NCI-H1694 treated with DMSO at 0.1 percent for 48 hours (cell line): ENCODE measurements around the gene SERINC5.
"Not testable (repeated sequence)": the region's sequence is repeated elsewhere in the genome, so short reads cannot be mapped to it uniquely, and the experiment has no call there.

Experiments
- DNase-seq: peaks from one replicate; lab custom pipeline; 2025; lab: John Stamatoyannopoulos, UW

SERINC5 gene

DNA sequence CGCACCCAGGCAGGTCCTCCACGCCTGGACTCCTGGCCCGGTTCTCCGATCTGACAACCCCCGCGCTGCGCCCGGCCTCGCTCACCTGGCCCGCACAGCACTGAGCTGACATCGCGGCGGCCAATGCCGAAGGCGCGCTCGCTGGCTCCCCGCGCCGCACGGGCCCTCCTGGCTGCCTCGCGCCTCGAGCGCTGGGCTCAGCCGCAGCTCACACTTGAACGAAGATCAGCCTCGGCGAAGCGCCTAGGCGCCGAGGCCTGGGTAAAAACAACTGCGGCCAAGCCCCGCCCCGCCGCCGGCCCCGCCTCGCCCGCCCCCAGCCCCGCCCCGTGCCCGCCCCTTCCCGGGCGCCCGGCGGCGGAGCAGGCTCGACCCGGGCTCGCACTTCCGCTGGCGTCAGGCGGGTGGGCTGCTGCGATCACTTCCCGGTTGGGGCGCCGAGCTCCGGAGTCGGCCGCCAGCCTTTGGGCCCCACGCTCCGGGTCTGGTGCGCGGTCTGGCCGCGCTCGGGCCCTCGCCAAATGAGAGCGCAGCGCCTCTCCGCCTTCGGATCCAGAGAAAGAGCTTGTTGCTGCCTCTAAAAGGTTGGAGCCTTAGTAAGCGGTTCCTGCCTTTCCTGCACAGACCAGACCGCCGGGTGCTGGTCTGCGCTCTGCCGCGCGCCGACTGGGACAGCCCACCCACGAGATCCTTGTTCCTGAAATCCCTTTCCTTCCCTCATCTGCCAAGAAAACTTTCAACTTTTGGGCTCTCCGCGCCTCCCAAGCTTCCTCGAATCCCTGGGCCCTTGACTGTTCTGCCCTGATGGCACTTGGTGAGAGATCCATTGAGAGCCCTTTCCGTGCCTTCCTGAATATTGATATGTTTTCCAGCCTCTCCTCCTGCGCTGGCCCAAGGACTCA, at the start of gene SERINC5:
SERINC5 (minus strand) TSS at position 238 of the 902 bp plus-strand sequence; CDS start at position 112, 126 bp downstream.
- DNase-seq: peak; percentile 83

DNA sequence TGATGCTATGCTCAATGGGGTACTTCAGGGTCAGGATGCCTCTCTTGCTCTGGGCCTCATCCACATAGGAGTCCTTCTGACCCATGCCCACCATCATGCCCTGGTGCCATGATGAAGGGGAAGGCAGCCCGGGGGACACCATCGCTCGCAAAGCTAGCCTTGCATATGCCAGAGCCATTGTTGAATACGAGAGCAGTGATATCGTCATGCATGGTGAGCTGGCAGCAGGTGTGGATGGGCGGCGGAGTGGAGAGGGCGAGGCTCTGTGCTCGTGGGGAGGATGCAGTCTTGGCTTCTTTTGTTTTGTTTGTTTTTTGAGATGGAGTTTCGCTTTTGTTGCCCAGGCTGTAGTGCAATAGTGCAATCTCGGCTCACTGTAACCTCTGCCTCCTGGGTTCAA, 46.8 kb upstream of the SERINC5 start:
- DNase-seq: no peak

DNA sequence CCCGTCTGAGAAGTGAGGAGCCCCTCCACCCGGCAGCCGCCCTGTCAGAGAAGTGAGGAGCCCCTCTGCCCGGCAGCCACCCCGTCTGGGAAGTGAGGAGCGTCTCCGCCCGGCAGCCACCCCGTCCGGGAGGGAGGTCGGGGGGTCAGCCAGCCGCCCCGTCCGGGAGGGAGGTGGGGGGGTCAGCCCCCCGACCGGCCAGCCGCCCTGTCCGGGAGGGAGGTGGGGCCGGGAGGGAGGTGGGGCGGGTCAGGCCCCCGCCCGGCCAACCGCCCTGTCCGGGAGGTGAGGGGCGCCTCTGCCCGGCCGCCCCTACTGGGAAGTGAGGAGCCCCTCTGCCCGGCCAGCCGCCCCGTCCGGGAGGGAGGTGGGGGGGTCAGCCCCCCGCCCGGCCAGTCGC, 45.5 kb upstream of the SERINC5 start:
- DNase-seq: not testable (repeated sequence)

DNA sequence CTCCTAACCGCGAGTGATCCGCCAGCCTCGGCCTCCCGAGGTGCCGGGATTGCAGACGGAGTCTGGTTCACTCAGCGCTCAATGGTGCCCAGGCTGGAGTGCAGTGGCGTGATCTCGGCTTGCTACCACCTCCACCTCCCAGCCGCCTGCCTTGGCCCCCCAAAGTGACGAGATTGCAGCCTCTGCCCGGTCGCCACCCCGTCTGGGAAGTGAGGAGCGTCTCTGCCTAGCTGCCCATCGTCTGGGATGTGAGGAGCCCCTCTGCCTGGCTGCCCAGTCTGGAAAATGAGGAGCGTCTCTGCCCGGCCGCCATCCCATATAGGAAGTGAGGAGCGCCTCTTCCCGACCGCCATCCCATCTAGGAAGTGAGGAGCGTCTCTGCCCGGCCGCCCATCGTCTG, 44.9 kb upstream of the SERINC5 start:
- not testable (repeated sequence) for DNase-seq

DNA sequence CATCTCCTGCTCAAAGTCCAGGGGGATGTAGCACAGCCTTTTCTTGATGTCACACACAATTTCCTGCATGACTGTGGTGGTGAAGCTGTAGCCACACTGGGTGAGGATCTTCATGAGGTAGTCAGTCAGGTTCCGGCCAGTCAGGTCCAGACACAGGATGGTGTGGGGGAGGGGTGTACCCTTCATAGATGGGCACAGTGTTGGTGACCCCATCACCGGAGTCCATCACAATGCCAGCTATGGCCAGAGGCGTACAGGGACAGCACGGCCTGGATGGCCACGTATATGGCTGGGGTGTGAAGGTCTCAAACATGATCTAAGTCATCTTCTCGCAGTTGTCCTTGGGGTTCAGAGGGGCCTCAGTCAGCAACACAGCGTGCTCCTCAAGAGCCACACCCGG, 44.3 kb upstream of the SERINC5 start:
- DNase-seq: no peak

DNA sequence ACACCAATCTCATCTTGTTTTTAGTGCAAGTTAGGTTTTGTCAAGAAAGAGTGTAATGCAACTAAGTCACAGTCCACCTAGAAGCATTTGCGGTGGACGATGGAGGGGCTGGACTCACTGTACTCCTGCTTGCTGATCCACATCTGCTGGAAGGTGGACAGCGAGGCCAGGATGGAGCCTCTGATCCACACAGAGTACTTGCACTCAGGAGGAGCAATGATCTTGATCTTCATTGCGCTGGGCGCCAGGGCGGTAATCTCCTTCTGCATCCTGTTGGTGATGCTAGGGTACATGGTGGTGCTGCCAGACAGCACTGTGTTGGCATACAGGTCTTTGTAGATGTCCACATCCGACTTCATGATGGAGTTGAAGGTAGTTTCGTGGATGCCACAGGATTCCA, 43.8 kb upstream of the SERINC5 start:
- DNase-seq: no peak

DNA sequence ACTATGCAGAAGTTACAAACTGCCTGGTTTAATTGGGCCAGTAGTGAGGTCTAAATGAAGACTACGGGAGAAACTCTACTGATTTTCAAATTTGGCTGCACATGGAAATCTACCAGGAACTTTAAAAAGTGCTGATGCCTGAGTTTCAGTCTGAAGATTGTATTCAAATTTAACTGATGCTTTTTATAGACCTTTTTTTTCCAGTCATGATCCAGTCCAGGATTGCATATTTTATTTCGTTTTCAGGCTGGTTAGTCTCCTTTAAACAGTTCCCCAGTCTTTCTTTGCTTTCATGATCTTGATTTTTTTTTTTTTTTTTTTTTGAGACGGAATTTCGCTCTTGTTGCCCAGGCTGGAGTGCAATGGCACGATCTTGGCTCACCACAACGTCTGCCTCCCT, 40.3 kb upstream of the SERINC5 start:
- no peak for DNase-seq

DNA sequence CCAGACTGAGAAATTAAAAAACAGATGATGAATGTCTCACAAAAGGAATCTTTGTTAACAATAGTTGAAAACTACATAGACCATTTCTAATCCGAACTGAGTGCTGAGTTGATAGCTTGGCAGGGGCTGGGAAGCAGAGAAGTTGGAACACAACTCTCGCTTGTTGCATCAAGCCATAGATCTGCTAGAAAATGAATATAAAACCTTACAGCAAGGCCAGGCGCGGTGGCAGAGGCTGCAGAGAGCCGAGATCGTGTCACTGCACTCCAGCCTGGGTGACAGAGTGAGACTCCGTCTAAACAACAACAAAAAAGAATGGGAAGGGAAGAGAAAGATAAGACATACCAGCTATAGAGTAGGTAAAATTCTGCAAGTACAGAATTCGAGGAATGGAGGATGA, 35.9 kb upstream of the SERINC5 start:
- DNase-seq: no peak

DNA sequence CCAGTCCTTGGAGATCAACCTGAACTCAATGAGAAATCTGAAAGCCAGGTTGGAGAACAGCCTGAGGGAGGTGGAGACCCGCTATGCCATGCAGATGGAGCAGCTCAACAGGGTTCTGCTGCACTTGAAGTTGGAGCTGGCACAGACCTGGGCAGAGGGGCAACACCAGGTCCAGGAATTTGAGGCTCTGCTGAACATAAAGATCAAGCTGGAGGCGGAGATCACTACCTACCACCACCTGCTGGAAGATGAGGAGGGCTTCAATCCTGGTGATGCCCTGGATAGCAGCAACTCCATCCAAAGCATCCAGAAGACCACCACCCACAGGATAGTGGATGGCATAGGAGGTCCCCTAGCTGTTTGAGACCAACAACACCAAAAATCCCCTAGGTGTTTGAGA, 33.5 kb upstream of the SERINC5 start:
- no peak for DNase-seq

DNA sequence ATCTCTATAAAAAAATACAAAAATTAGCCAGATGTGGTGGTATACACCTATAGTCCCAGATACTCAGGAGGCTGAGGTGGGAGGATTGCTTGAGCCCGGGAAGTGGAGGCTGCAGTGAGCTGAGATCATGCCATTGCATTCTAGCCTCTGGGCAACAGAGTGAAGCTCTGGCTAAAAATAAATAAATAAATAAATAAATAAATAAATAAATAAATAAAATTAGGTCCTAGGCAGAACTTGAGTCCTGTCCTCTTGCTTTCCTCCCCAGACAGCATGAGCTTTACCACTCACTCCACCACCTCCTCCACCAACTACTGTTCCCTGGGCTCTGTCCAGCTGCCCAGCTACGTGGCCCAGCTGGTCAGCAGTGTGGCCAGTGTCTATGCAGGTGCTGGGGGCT, 32.3 kb upstream of the SERINC5 start:
- no peak for DNase-seq

DNA sequence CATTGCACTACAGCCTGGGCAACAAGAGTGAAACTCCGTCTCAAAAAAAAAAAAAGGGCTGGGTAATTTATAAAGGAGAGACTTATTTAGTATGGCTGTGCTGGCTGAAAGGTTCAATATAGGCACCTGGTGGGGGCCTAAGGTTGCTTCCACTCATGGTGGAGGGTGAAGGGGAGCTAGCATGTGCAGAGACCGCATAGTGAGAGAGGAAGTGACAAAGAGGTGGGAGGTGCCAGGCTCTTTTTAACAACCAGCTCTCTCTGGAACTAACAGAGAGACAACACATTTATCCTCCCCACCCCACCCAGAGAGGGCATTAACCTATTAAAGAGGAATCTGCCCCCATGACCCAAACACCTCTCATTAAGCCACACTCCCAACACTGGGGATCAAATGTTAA, 28.9 kb upstream of the SERINC5 start:
- DNase-seq: no peak

DNA sequence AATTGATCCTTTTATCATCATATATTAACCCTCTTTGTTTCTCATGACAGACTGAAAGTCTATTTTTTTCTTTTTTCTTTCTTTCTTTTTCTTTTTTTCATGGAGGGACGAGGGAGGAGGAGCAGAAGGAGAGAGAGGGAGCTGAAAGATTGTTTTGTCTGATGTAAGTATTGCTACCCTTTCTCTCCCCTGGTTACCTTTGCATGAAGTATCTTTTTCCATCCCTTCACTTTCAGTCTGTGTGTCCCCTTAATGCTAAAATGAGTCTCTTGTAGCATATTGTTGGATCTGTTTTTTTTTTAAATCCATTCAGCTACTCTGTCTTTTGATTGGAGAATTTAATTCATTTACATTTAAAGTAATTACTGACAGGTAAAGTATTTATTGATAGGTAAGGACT, 27.5 kb upstream of the SERINC5 start:
- DNase-seq: no peak

DNA sequence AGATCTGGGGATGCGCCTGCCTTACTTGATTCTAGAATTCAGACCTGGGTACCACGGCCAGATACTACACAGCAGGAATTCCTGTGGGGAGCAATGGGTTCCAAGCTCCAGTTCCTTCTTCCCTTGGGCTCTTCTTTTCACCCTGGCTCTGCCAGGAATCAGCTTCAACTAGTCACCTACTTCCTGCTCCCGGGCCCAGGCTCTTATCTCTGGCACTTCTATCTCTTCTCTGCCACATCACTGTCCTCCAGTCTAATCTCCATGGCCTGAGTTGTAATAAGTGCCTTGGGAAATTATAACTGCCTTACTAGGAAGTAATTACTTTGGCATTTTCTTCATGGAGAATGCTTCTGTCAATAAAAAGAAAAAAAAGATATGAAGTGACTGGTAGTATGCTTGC, 26.2 kb upstream of the SERINC5 start:
- DNase-seq: no peak

DNA sequence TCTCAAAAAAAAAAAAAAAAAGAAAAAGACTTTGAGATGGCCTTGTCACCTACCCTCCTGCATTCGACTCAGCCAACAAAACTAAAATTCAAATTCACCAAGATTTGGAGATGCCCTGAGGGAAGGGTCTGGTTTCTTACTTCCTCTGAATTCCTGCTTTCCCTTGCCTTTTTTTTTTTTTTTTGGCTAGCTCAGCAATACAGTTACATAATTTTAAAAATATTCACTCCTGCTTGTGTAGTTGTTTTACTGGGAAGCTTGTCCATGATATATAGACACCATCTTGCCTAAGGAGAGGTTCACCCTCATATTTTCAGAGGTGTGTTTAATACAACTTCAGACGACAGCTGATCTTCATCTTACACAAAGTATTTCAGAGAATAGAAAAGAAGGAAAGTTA, 21.3 kb upstream of the SERINC5 start:
- DNase-seq: no peak

DNA sequence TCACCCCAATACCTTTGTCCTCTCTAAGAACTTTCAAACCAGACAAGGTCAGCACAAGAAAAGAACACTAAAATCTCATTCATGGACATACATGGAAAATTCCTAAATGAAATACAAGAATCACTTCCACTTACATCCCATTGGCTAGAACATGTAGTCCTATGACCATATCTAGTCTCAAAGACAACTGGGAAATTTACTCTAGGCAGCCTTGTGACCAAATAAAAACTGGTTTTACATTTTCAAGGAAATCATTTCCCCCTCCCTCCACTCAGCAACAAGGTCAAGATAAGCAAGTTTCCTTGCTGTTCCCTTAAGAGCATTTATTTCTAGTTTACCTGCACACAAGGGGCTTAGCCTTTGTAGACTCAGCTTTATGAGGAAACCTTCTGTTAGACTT, 20.3 kb upstream of the SERINC5 start:
- DNase-seq: no peak

DNA sequence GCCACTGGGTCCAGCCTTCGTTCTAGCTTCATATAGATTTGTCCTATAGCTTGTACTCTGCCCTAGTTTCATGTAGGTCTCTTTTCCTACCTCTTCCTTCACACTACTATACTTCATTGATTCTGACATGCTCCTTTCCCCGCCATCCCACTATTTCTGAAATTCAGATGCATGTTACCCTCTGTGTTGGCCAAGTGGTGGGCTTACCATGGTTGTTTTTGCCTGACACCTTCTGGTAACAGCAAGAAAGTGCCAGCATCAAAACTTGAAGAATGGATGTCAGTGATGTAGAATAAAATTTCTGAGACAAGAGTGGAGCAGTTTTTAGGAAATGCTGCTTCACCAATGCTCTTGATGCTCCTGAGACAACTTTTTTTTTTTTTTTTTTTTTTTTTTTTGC, 19.5 kb upstream of the SERINC5 start:
- peak; percentile 65 for DNase-seq

DNA sequence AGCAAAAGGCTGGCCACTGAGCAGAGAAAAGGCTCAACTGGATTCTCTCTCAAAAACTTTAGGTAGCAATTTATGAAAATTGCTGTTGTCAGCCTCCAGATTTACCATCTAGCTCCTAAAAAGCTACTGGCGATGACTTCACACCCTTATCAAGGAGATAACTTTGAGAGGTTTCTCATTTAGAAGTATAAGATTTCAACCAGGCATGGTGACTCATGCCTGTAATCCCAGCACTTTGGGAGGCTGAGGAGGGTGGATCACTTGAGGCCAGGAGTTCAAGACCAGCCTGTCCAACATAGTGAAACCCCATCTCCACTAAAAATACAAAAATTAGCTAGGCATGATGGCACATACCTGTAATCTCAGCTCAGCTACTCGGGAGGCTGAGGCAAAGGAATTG, 14.7 kb upstream of the SERINC5 start:
- DNase-seq: not testable (repeated sequence)

DNA sequence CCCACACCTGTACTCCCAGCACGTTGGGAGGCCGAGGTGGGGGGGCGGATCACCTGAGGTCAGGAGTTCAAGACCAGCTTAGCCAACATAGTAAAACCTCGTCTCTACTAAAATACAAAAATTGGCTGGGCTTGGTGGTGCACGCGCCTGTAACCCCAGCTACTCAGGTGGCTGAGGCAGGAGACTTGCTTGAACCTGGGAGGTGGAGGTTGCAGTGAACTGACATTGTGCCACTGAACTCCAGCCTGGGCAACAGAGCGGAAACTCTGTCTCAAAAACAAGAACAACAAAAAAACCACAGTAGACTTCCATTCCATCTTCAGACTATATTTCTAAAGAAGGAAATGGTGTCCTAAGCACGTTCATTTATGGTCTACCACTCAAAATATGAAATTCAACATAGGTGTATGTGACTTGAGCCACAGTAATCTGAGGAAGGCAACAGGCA, 14.2 kb upstream of the SERINC5 start:
- DNase-seq: no peak

DNA sequence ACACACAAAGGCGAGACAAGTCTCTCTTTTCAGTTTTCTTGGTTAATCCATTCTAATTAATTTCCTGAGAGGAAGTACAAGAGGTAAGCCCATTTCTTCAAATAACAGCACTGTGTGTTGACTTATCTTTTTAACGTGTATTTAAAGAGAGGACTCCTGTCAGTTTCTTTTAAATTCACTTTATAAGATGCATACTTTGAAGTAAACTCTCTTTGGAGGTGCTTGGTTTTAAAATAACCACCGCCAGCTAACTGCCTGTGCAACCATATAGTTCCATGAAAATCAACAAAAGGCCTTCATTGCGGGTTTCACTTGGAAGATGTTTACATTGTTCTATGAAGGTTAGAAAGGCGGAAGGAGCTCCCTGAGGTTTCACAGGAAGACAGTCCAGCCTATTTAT, 13.1 kb upstream of the SERINC5 start:
- DNase-seq: no peak

DNA sequence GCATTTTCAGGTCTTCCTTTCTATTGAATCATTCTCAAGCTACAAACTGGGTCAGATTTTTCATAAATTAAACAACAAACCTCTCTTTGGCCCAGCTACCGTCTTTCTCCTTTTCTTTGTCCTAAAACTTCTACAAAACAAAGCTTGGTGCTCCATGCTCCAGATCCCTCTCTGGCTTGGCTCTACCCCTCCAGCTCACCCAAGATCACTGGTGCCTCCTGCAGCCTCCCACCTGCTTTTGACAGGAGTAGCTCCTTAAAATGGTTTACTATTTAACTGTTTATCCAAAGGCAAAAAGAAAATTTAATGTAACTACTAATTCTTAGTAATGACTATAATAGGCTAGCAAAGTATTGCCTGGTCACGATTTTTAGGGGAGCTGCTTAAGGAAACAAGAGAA, 10.7 kb upstream of the SERINC5 start:
- DNase-seq: no peak

DNA sequence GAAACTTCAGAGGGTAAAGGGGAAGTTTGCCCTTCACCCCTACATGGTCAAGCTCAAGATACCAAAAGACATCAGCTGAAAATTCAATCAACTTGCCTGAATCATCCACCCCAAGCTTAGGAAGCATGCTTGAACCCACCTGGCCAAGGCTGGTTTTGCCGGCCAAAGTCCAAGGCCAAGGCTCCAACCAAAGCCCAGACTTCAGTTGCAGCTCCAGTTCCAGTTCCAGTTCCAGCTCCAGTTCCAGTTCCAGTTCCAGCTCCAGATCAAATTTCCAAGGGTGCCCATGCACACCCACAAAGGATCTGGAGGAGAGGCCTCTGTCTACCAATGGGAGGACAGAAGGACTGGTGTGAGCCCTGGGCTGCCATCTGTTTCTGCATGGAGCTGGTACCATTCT, 4.6 kb upstream of the SERINC5 start:
- no peak for DNase-seq

DNA sequence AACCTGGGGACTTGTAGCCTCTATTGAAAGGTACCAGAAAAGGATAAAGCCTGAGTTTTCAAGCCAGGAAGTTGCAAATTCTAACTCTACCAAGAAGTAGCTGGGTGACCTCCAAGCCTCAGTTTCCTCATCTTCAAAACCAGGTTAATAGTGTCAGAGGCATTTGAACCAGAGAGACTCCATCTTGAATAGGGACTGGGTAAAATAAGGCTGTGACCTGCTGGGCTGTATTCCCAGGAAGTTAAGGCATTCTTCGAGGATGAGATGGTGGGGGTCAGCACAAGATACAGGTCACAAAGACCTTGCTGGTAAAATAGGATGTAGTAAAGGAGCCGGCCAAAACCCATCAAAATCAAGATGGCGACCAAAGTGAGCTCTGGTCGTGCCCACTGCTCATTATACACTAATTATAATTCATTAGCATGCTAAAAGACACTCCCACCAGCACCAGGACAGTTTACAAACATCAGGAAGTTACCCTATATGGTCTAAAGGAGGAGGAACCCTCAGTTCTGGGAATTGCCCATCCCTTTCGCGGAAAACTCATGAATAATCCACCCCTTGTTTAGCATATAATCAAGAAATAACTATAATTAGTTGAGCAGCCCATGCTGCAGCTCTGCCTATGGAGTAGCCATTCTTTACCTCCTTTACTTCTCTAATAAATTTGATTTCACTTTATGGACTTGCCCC, 3.8 kb upstream of the SERINC5 start:
- no peak for DNase-seq

DNA sequence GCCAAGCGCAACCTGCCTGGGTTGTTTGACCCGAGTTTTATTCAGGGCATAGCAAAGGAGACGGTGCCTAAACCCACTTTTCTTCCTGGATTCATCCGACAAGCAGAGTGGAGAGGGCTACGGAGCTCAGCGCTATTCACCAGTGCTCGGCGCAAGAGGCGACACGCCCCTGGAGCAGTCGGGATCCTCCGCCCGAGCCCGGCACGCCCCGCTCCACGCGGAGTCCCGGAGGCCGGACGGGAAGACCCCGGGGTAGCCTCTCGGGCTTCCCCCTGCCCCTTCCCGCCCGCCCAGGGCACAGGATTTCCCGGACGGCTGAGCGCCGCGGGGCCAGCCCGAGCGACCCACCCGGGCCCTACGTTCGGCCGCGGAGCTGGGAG, 427 bp downstream of the SERINC5 start:
- DNase-seq: peak; percentile 44
